T-helper 1 cell treated with Interleukin-12 subunit alpha and Interleukin-12 subunit beta and Interleukin-4 antibody, amounts not matched to agents 30 μg/mL and 1 μg/mL, for 36 hours (primary cell): ENCODE results near the gene TMC2.
"Not testable (repeated sequence)": the region's sequence is repeated elsewhere in the genome, so short reads cannot be mapped to it uniquely, and the experiment has no call there.

Experiments used
- H3K27ac Mint-ChIP-seq: one replicate; pipeline ENCODE4 v1.8.0; 2021; ENCODE audit warnings: mild to moderate bottlenecking, mixed read lengths
- H3K27me3 Mint-ChIP-seq: one replicate; pipeline ENCODE4 v1.8.0; 2021; ENCODE audit warnings: low read depth, mixed read lengths
- H3K36me3 Mint-ChIP-seq: one replicate; pipeline ENCODE4 v1.8.0; 2021; ENCODE audit warnings: low read depth, mixed read lengths
- H3K4me1 Mint-ChIP-seq: one replicate; pipeline ENCODE4 v1.8.0; 2021; ENCODE audit warnings: low read depth, mixed read lengths
- H3K4me3 Mint-ChIP-seq: one replicate; pipeline ENCODE4 v1.8.0; 2021; ENCODE audit warnings: mild to moderate bottlenecking, moderate library complexity, mixed read lengths
- H3K9me3 Mint-ChIP-seq: one replicate; pipeline ENCODE4 v1.8.0; 2021; ENCODE audit warnings: mixed read lengths

The TMC2 gene, protein sequence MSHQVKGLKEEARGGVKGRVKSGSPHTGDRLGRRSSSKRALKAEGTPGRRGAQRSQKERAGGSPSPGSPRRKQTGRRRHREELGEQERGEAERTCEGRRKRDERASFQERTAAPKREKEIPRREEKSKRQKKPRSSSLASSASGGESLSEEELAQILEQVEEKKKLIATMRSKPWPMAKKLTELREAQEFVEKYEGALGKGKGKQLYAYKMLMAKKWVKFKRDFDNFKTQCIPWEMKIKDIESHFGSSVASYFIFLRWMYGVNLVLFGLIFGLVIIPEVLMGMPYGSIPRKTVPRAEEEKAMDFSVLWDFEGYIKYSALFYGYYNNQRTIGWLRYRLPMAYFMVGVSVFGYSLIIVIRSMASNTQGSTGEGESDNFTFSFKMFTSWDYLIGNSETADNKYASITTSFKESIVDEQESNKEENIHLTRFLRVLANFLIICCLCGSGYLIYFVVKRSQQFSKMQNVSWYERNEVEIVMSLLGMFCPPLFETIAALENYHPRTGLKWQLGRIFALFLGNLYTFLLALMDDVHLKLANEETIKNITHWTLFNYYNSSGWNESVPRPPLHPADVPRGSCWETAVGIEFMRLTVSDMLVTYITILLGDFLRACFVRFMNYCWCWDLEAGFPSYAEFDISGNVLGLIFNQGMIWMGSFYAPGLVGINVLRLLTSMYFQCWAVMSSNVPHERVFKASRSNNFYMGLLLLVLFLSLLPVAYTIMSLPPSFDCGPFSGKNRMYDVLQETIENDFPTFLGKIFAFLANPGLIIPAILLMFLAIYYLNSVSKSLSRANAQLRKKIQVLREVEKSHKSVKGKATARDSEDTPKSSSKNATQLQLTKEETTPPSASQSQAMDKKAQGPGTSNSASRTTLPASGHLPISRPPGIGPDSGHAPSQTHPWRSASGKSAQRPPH

GRCh38 chr20:2536560-2536986 is at the start of gene TMC2:
TSS of gene TMC2 (plus strand) at chr20:2536573. CDS start at chr20:2536622, 49 bp downstream.
- no peak within 1 kb of the TSS for H3K27ac Mint-ChIP-seq
- no peaks in the 10 kb centered on the region for H3K36me3 Mint-ChIP-seq
- no peak within 1 kb of the TSS for H3K4me3 Mint-ChIP-seq
- no peaks in the 10 kb centered on the region for H3K9me3 Mint-ChIP-seq
- H3K27me3 Mint-ChIP-seq, result peaks cover 37% of the 10 kb centered on the region
- H3K4me1 Mint-ChIP-seq, result no peaks in the 10 kb centered on the region

GRCh38 chr20:2502808-2503384 is 33.5 kb upstream of the TMC2 start:
- Mint-ChIP-seq H3K36me3 (peaks cover 14% of the 10 kb centered on the region), H3K4me1 (peaks cover 13% of the 10 kb centered on the region)
- H3K27ac Mint-ChIP-seq, H3K9me3 Mint-ChIP-seq, H3K4me3 Mint-ChIP-seq, H3K27me3 Mint-ChIP-seq: not testable (repeated sequence)

GRCh38 chr20:2504803-2505202 is 31.6 kb upstream of the TMC2 start:
- H3K4me3 Mint-ChIP-seq, H3K27ac Mint-ChIP-seq, H3K27me3 Mint-ChIP-seq, H3K9me3 Mint-ChIP-seq: not testable (repeated sequence)
- peaks cover 22% of the 10 kb centered on the region for H3K4me1 Mint-ChIP-seq
- H3K36me3 Mint-ChIP-seq, result peaks cover 14% of the 10 kb centered on the region

- H3K27me3 Mint-ChIP-seq, H3K4me3 Mint-ChIP-seq, H3K27ac Mint-ChIP-seq, H3K9me3 Mint-ChIP-seq, H3K36me3 Mint-ChIP-seq: not testable (repeated sequence)
- peaks cover 22% of the 10 kb centered on the region for H3K4me1 Mint-ChIP-seq
These were observed 29.9 kb upstream of the TMC2 start for GRCh38 chr20:2506426-2506825.

DNA sequence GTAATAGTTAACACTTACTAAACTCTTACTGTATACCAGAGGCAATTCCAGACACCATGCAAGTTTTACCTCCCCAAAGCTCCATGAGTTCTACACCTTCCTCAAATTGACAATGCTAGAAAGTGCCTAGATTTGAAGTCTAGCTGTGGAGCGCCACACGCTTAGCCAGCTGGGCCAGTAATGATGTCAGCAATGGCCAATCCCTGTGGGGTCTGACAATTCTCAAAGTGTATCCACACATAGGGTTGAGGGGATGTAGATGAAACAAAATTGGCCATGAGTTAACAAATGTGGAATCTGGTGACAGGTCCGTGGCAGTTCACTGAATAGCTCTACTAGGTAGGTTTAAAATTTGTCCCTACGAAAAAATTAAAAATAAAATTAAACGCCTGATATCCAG is 28.9 kb upstream of the TMC2 start:
- Mint-ChIP-seq H3K4me1 (peaks cover 22% of the 10 kb centered on the region), H3K9me3 (peaks cover 3% of the 10 kb centered on the region), H3K4me3 (peak overlapping the region; percentile 99), H3K36me3 (peaks cover 7% of the 10 kb centered on the region), H3K27ac (no peak overlapping the region), H3K27me3 (peaks cover 15% of the 10 kb centered on the region)

DNA sequence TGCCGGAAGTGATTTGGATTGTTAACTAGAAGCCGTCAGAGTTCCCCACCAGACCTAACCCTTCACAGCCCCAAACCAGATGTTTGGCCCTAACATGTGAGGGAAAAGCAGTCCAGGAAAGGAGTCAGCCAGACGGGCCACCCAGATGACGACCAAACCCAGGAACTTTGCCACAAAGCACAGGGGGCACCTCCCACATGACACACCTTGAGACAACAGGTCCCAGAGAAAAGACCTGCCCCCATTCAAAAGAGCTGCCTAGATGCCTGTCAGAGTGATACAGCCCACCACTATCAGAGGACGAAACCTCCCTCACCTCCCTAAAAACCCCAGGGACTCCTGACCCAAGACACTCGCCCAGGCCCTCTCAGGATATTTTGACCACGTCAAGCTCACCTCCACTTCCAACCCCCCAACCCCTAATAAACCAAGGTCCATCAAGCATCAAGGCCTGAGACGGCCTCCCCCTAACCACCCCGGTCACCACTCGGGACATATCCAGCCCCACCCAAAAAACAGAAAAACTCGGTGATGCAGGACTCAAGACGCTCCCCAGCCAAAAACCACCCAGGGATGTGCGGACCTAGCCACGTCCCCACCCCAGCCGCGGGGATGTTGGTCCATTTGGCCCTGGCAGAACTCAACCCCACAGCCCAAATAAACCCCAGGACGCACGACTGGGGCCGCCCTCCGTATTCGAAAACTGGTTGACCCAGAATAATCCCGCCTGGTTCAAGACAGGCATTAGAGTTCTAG is 28.3 kb upstream of the TMC2 start:
- peaks cover 7% of the 10 kb centered on the region for H3K36me3 Mint-ChIP-seq
- H3K27me3 Mint-ChIP-seq, result peaks cover 15% of the 10 kb centered on the region
- H3K4me3 Mint-ChIP-seq, result peak overlapping the region; percentile 99
- peaks cover 19% of the 10 kb centered on the region for H3K4me1 Mint-ChIP-seq
- peaks cover 3% of the 10 kb centered on the region for H3K9me3 Mint-ChIP-seq
- peak overlapping the region; percentile 98 for H3K27ac Mint-ChIP-seq

GRCh38 chr20:2508631-2509467 is 27.5 kb upstream of the TMC2 start, which contains the start of gene ZNF343:
TSS of gene ZNF343 (minus strand) at chr20:2508915. CDS start at chr20:2493895, 15,020 bp downstream.
- peak within 1 kb of the TSS; percentile 98 for H3K27ac Mint-ChIP-seq
- peaks cover 3% of the 10 kb centered on the region for H3K9me3 Mint-ChIP-seq
- H3K4me1 Mint-ChIP-seq, result peaks cover 18% of the 10 kb centered on the region
- peaks cover 7% of the 10 kb centered on the region for H3K36me3 Mint-ChIP-seq
- H3K27me3 Mint-ChIP-seq, result peaks cover 20% of the 10 kb centered on the region
- peak within 1 kb of the TSS; percentile 99 for H3K4me3 Mint-ChIP-seq

GRCh38 chr20:2509468-2509781 is 26.9 kb upstream of the TMC2 start:
- peaks cover 18% of the 10 kb centered on the region for H3K4me1 Mint-ChIP-seq
- peaks cover 25% of the 10 kb centered on the region for H3K27me3 Mint-ChIP-seq
- peaks cover 7% of the 10 kb centered on the region for H3K36me3 Mint-ChIP-seq
- H3K27ac Mint-ChIP-seq, result peak overlapping the region; percentile 98
- peak overlapping the region; percentile 99 for H3K4me3 Mint-ChIP-seq
- peaks cover 3% of the 10 kb centered on the region for H3K9me3 Mint-ChIP-seq

GRCh38 chr20:2509794-2510193 is 26.6 kb upstream of the TMC2 start:
- H3K36me3 Mint-ChIP-seq, result peaks cover 7% of the 10 kb centered on the region
- peaks cover 3% of the 10 kb centered on the region for H3K9me3 Mint-ChIP-seq
- H3K27me3 Mint-ChIP-seq, result peaks cover 28% of the 10 kb centered on the region
- no peak overlapping the region for H3K27ac Mint-ChIP-seq
- peaks cover 16% of the 10 kb centered on the region for H3K4me1 Mint-ChIP-seq
- H3K4me3 Mint-ChIP-seq, result peak overlapping the region; percentile 4

DNA sequence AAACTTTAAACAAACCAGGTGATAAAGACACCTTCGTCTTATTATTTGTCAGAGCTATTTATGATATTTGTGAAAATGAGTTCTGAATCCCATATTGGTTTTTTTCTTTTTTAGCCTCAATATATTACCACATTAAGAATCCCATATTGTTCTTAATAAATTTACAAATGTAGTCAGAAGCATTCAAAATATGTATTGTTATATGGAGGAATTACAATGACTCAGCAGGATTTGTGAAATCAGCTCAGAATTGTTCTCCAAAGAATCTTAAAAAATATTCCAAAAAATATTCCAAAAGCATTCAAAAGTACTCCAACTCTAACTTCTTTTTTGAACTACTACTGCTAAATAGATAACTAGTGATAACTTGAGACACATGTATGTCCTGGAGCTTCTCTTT is 21.2 kb upstream of the TMC2 start:
- Mint-ChIP-seq H3K27me3 (peaks cover 30% of the 10 kb centered on the region), H3K9me3 (no peaks in the 10 kb centered on the region), H3K36me3 (no peaks in the 10 kb centered on the region), H3K27ac (no peak overlapping the region), H3K4me3 (no peak overlapping the region), H3K4me1 (no peaks in the 10 kb centered on the region)

GRCh38 chr20:2516399-2516798 is 20.0 kb upstream of the TMC2 start:
- Mint-ChIP-seq H3K4me1 (peaks cover 3% of the 10 kb centered on the region), H3K9me3 (no peaks in the 10 kb centered on the region), H3K27me3 (peaks cover 23% of the 10 kb centered on the region), H3K4me3 (no peak overlapping the region), H3K36me3 (no peaks in the 10 kb centered on the region), H3K27ac (no peak overlapping the region)

- H3K4me1 Mint-ChIP-seq, result peaks cover 6% of the 10 kb centered on the region
- H3K36me3 Mint-ChIP-seq, result no peaks in the 10 kb centered on the region
These were observed 18.3 kb upstream of the TMC2 start for GRCh38 chr20:2518096-2518495.

GRCh38 chr20:2518558-2518957 is 17.8 kb upstream of the TMC2 start:
- H3K27me3 Mint-ChIP-seq, result peaks cover 16% of the 10 kb centered on the region
- no peaks in the 10 kb centered on the region for H3K9me3 Mint-ChIP-seq
- peaks cover 6% of the 10 kb centered on the region for H3K4me1 Mint-ChIP-seq
- no peak overlapping the region for H3K27ac Mint-ChIP-seq
- no peaks in the 10 kb centered on the region for H3K36me3 Mint-ChIP-seq
- H3K4me3 Mint-ChIP-seq, result no peak overlapping the region

More at GRCh38 chr20:2518096-2518495, 18.3 kb upstream of the TMC2 start:
- Mint-ChIP-seq H3K27me3 (peaks cover 18% of the 10 kb centered on the region), H3K9me3 (no peaks in the 10 kb centered on the region), H3K27ac (no peak overlapping the region), H3K4me3 (no peak overlapping the region)
